Measurements from ENCODE around the gene SEC31A.

The SEC31A gene

GRCh38 chr4:82903737-82904136 lies 12.8 kb upstream of the SEC31A start:
- Mint-ChIP-seq H3K9me3 (no peaks in the 10 kb centered on the region), H3K4me1 (ENCODE audit: low read depth in 2 of 2) (peaks cover 4% of the 10 kb centered on the region in 2 donors), H3K27ac (peak overlapping the region in 1 of 2 donors; percentile 38), H3K4me3 (no peak overlapping the region), H3K36me3 (ENCODE audit: insufficient read depth) (peaks cover 15% of the 10 kb centered on the region), H3K27me3 (no peaks in the 10 kb centered on the region)
- DNase-seq (no peak), ATAC-seq (replicated peaks) (no peak)

GRCh38 chr4:82901183-82901718 lies 10.3 kb upstream of the SEC31A start:
- peaks cover 13% of the 10 kb centered on the region for H3K36me3 Mint-ChIP-seq (ENCODE audit: insufficient read depth)
- H3K27ac Mint-ChIP-seq, result no peak overlapping the region
- peaks cover 10% of the 10 kb centered on the region in 2 donors for H3K4me1 Mint-ChIP-seq (ENCODE audit: low read depth in 2 of 2)
- no peaks in the 10 kb centered on the region for H3K27me3 Mint-ChIP-seq
- no peak overlapping the region for H3K4me3 Mint-ChIP-seq
- no peaks in the 10 kb centered on the region for H3K9me3 Mint-ChIP-seq
- ATAC-seq (replicated peaks) (no peak), DNase-seq (no peak)

- Mint-ChIP-seq H3K4me1 (ENCODE audit: low read depth in 2 of 2) (peaks cover 9 to 10% of the 10 kb centered on the region in 2 donors), H3K27me3 (no peaks in the 10 kb centered on the region), H3K36me3 (ENCODE audit: insufficient read depth) (peaks cover 18% of the 10 kb centered on the region), H3K27ac (no peak within 1 kb of the TSS), H3K9me3 (no peaks in the 10 kb centered on the region), H3K4me3 (no peak within 1 kb of the TSS)
- ATAC-seq (replicated peaks) (peak; percentile 83), DNase-seq (peak; percentile 94 to 96 (median 95))
Measured at GRCh38 chr4:82900411-82901182, 9.6 kb upstream of the SEC31A start, which contains the start of gene THAP9. TSS of gene THAP9 (plus strand) at chr4:82900735. CDS start at chr4:82900803, 68 bp downstream.

GRCh38 chr4:82900066-82900410 lies 9.1 kb upstream of the SEC31A start:
- Mint-ChIP-seq H3K9me3 (no peaks in the 10 kb centered on the region), H3K27ac (no peak overlapping the region), H3K4me3 (no peak overlapping the region), H3K4me1 (ENCODE audit: low read depth in 2 of 2) (peaks cover 5 to 6% of the 10 kb centered on the region in 2 donors), H3K27me3 (no peaks in the 10 kb centered on the region), H3K36me3 (ENCODE audit: insufficient read depth) (peaks cover 24% of the 10 kb centered on the region)
- ATAC-seq (replicated peaks) (no peak), DNase-seq (no peak)

- Mint-ChIP-seq H3K36me3 (ENCODE audit: insufficient read depth) (peaks cover 29% of the 10 kb centered on the region), H3K27me3 (no peaks in the 10 kb centered on the region), H3K9me3 (no peaks in the 10 kb centered on the region), H3K4me3 (no peak overlapping the region), H3K4me1 (ENCODE audit: low read depth in 2 of 2) (peaks cover 5 to 6% of the 10 kb centered on the region in 2 donors), H3K27ac (no peak overlapping the region)
- ATAC-seq (replicated peaks) (no peak), DNase-seq (no peak)
Measured at GRCh38 chr4:82899374-82900065, 8.6 kb upstream of the SEC31A start.

GRCh38 chr4:82898322-82899243 lies 7.6 kb upstream of the SEC31A start:
- H3K4me3 Mint-ChIP-seq, result no peak overlapping the region
- ATAC-seq (replicated peaks), result no peak
- H3K9me3 Mint-ChIP-seq, result no peaks in the 10 kb centered on the region
- no peak for DNase-seq
- H3K27me3 Mint-ChIP-seq, result no peaks in the 10 kb centered on the region
- no peak overlapping the region for H3K27ac Mint-ChIP-seq
- H3K36me3 Mint-ChIP-seq (ENCODE audit: insufficient read depth), result peaks cover 38% of the 10 kb centered on the region
- peaks cover 5 to 6% of the 10 kb centered on the region in 2 donors for H3K4me1 Mint-ChIP-seq (ENCODE audit: low read depth in 2 of 2)

GRCh38 chr4:82896755-82897154 lies 5.8 kb upstream of the SEC31A start:
- Mint-ChIP-seq H3K4me1 (ENCODE audit: low read depth in 2 of 2) (peaks cover 7 to 9% of the 10 kb centered on the region in 2 donors), H3K9me3 (no peaks in the 10 kb centered on the region), H3K27me3 (no peaks in the 10 kb centered on the region), H3K27ac (peak overlapping the region in 1 of 2 donors; percentile 66), H3K4me3 (no peak overlapping the region), H3K36me3 (ENCODE audit: insufficient read depth) (peaks cover 33% of the 10 kb centered on the region)
- ATAC-seq (replicated peaks) (no peak), DNase-seq (no peak)

GRCh38 chr4:82893942-82894341 lies 3.0 kb upstream of the SEC31A start:
- peaks cover 52% of the 10 kb centered on the region for H3K36me3 Mint-ChIP-seq (ENCODE audit: insufficient read depth)
- ATAC-seq (replicated peaks) (no peak), DNase-seq (no peak)
- no peaks in the 10 kb centered on the region for H3K27me3 Mint-ChIP-seq
- H3K4me1 Mint-ChIP-seq (ENCODE audit: low read depth in 2 of 2), result peaks cover 15 to 25% of the 10 kb centered on the region in 2 donors
- H3K9me3 Mint-ChIP-seq, result no peaks in the 10 kb centered on the region
- no peak overlapping the region for H3K4me3 Mint-ChIP-seq
- H3K27ac Mint-ChIP-seq, result no peak overlapping the region

GRCh38 chr4:82892467-82892802 lies 1.5 kb upstream of the SEC31A start:
- peak overlapping the region in 1 of 2 donors; percentile 33 for H3K4me3 Mint-ChIP-seq
- H3K27me3 Mint-ChIP-seq, result no peaks in the 10 kb centered on the region
- no peaks in the 10 kb centered on the region for H3K9me3 Mint-ChIP-seq
- H3K4me1 Mint-ChIP-seq (ENCODE audit: low read depth in 2 of 2), result peaks cover 16 to 25% of the 10 kb centered on the region in 2 donors
- peak overlapping the region; percentile 32 to 97 for H3K27ac Mint-ChIP-seq
- DNase-seq (no peak), ATAC-seq (replicated peaks) (no peak)
- peaks cover 57% of the 10 kb centered on the region for H3K36me3 Mint-ChIP-seq (ENCODE audit: insufficient read depth)

GRCh38 chr4:82891707-82892466 lies 934 bp upstream of the SEC31A start:
- ATAC-seq (replicated peaks) (no peak), DNase-seq (no peak)
- Mint-ChIP-seq H3K4me1 (ENCODE audit: low read depth in 2 of 2) (peaks cover 16 to 23% of the 10 kb centered on the region in 2 donors), H3K27ac (peak overlapping the region; percentile 97 to 99), H3K36me3 (ENCODE audit: insufficient read depth) (peaks cover 54% of the 10 kb centered on the region), H3K4me3 (peak overlapping the region; percentile 91 to 95), H3K9me3 (no peaks in the 10 kb centered on the region), H3K27me3 (no peaks in the 10 kb centered on the region)

- H3K9me3 Mint-ChIP-seq, result no peaks in the 10 kb centered on the region
- peaks cover 16 to 29% of the 10 kb centered on the region in 2 donors for H3K4me1 Mint-ChIP-seq (ENCODE audit: low read depth in 2 of 2)
- no peak for ATAC-seq (replicated peaks)
Measured at GRCh38 chr4:82890528-82890900, 439 bp downstream of the SEC31A start.

GRCh38 chr4:82889287-82889686 lies 1.7 kb downstream of the SEC31A start:
- no peaks in the 10 kb centered on the region for H3K9me3 Mint-ChIP-seq
- H3K4me1 Mint-ChIP-seq (ENCODE audit: low read depth in 2 of 2), result peaks cover 24 to 40% of the 10 kb centered on the region in 2 donors
- H3K4me3 Mint-ChIP-seq, result peak overlapping the region; percentile 91 to 95
- DNase-seq, result no peak
- peak overlapping the region; percentile 97 to 99 for H3K27ac Mint-ChIP-seq
- peaks cover 42% of the 10 kb centered on the region for H3K36me3 Mint-ChIP-seq (ENCODE audit: insufficient read depth)
- ATAC-seq (replicated peaks), result no peak
- H3K27me3 Mint-ChIP-seq, result no peaks in the 10 kb centered on the region

More at GRCh38 chr4:82890528-82890900, 439 bp downstream of the SEC31A start:
- no peak for DNase-seq
- peak overlapping the region; percentile 97 to 99 for H3K27ac Mint-ChIP-seq
- no peaks in the 10 kb centered on the region for H3K27me3 Mint-ChIP-seq
- H3K4me3 Mint-ChIP-seq, result peak overlapping the region; percentile 91 to 95
- H3K36me3 Mint-ChIP-seq (ENCODE audit: insufficient read depth), result peaks cover 48% of the 10 kb centered on the region
